Dendritic cell treated with granulocyte-macrophage colony-stimulating factor and Interleukin-4, amounts not matched to agents 40 ng/mL and 50 ng/mL, for 4 days (primary cell): ENCODE results near the gene TTC19.

ENCODE experiments used
- H3K27ac Mint-ChIP-seq: one replicate; pipeline ENCODE4 v1.8.0; 2022; ENCODE audit warnings: mild to moderate bottlenecking, mixed read lengths
- H3K27me3 Mint-ChIP-seq: one replicate; pipeline ENCODE4 v1.8.0; 2022; ENCODE audit warnings: mild to moderate bottlenecking, mixed read lengths
- H3K36me3 Mint-ChIP-seq: one replicate; pipeline ENCODE4 v1.8.0; 2022; ENCODE audit warnings: low read depth, mixed read lengths
- H3K4me1 Mint-ChIP-seq: one replicate; pipeline ENCODE4 v1.8.0; 2022; ENCODE audit warnings: low read depth, mixed read lengths
- H3K4me3 Mint-ChIP-seq: one replicate; pipeline ENCODE4 v1.8.0; 2022; ENCODE audit warnings: mild to moderate bottlenecking, moderate library complexity, mixed read lengths
- H3K9me3 Mint-ChIP-seq: one replicate; pipeline ENCODE4 v1.8.0; 2022; ENCODE audit warnings: mixed read lengths
- intact Hi-C: fragments of 100-400 bp; cut with micrococcal nuclease; formaldehyde crosslinking; loops from one replicate; pipeline ENCODE4 v1.15.0; 2022

Gene TTC19

DNA sequence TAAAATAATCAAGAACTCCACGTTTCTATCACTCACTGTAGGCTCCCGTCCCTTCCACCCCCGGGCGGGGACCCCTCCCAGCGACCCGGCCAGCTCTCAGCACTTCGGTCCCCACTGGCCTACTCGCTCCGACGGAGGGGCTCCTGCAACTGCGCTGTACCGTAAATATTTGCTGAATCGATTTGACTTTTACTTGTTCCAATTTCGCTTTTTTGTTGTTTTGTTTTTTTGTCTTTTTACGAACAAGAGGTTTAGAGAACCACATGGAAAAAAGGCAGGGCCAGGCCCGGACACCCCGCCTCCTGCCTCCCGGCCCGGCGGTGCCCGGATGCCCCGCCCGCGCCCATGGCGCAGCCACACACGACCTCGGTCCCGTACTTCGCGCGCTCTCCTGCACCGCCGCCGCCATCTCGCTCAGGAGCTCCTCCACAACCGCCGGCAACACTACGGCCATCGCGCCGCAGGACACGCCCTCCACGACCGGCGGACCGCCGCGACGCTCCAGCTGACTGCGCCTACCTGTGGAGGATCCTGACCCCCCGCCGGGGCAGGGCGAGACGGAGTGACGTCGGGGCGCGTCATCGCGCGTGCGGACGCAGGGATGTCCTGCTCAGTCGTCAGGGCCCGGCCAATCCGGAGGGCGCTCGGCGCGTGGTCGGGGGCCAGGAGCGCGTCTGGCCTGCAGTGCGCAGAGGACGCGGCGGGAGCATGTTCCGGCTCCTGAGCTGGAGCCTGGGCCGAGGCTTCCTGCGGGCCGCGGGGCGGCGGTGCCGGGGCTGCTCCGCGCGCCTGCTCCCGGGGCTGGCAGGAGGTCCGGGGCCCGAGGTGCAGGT, at the start of gene TTC19, which contains the start of gene ZSWIM7:
Gene TTC19, plus strand, starts transcription at position 684 of the 833 bp plus-strand sequence. Its CDS starts 25 bp downstream, at position 709.
Gene ZSWIM7, minus strand, starts transcription at position 564 of the 833 bp plus-strand sequence. Its CDS starts 110 bp downstream, at position 454.
- peak within 1 kb of the TSS; percentile 92 for H3K27ac Mint-ChIP-seq
- peaks cover 79% of the 10 kb centered on the region for H3K36me3 Mint-ChIP-seq
- intact Hi-C loops = loop anchor here (2.0 to 5.0 kb wide), 3 partner anchors 53 to 737 kb away; no protein-coding TSS in a partner anchor
- H3K4me3 Mint-ChIP-seq = peak within 1 kb of the TSS; percentile 93
- no peaks in the 10 kb centered on the region for H3K9me3 Mint-ChIP-seq
- H3K4me1 Mint-ChIP-seq = peaks cover 52% of the 10 kb centered on the region
- H3K27me3 Mint-ChIP-seq = no peaks in the 10 kb centered on the region

DNA sequence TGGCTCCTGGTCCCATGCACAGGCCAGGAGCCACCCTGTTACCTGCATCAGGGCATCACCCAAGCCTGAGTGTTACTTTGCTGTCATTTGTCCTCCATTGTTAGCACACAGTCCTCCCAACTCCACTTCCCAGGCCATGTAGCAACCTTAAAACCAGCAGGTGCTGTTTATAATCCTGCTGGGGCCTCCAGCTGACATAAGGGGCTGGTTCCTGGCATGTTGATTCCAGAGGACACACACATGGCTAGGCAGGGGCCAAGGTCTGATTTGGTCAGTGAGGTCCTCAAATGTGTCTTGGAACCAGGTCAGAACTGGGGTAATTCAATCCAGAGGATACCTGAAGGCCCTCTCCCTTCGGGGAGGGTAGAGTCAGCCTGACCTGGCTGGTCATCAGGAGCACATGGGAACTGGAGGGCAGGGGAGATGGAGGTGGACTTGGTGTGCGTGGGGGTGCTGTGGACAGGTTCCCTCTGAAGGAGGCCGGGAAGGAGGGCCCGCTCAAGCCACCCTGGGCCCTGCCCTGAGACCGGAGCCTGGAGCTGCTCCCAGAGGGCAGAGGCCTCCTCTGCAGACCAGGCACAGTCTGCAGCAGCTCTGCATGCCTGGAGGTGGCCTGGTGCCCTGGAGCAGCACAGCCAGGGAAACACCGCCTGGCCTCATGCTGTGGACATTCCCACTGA, 48.1 kb upstream of the TTC19 start:
- H3K9me3 Mint-ChIP-seq = no peaks in the 10 kb centered on the region
- H3K4me1 Mint-ChIP-seq = peaks cover 77% of the 10 kb centered on the region
- intact Hi-C loops = no loop called here
- peaks cover 32% of the 10 kb centered on the region for H3K36me3 Mint-ChIP-seq
- H3K27ac Mint-ChIP-seq = no peak overlapping the region
- peaks cover 12% of the 10 kb centered on the region for H3K27me3 Mint-ChIP-seq
- H3K4me3 Mint-ChIP-seq = no peak overlapping the region

DNA sequence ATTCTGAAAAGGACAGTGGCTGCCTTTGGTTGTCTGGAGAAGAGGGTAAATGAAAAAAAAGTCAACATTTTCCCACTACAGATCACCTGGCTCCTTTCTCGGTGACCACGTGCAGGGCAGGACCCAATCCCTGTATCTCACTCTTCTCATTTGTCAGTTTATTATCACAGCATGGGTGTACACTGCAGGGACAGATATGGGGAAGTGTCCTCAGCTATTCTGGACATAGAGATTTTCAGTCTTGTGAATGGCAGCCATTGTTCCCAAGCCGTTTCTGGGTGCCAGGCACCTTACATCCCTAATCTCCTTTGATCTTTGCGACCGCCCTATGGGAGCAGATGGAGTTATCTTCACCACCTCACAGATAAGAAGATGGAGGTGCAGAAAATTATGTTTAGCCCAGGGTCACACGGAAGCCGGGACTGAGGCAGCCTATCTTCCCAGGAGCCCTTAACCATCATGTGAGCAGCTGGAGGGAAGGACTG, 47.5 kb upstream of the TTC19 start:
- intact Hi-C loops = no loop called here
- H3K27me3 Mint-ChIP-seq = peaks cover 18% of the 10 kb centered on the region
- H3K9me3 Mint-ChIP-seq = no peaks in the 10 kb centered on the region

DNA sequence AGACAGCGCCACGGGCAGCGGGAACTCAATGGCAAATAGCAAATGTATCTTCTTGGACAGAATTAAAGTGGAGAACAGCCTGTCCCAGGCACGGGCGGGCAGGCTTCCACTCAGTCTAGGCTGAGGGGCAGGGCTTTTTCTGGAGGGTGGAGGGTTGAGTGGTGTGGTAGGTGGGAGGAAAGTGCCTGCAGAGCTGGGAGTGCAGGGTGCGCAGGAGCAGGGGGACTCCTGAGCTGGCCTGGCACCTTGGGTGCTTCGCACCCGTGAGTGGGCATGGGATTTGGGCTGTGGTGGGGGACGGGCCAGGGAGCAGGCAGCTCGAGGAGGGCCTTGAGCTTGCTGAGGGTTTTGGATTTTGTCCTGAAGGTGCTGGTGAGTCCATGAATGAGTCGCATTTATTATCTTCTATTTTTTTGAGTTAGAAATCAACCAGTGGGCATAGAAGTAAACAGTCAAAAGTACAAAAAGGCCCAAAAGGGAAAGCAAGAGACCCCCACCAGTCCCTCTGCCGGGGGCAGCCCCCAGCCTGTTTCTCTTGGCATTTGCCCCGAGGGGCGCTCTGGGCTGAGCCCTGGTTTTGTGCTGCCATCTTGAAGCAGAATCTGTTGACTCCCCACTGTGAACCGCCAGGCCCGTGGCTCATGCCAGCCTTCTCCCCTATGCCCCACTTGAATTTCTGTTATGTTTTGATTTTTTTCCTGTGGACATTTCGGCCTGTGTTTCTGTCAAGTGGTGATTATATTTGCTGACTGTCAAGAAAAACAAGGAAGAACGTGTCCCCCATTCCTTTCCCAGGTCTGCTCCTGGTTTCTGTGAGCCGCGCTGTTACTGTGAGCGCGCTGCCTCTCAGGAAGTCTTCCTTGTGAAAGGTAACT, 46.5 kb upstream of the TTC19 start:
- intact Hi-C loops = no loop called here
- H3K27ac Mint-ChIP-seq = no peak overlapping the region
- H3K36me3 Mint-ChIP-seq = peaks cover 48% of the 10 kb centered on the region
- no peak overlapping the region for H3K4me3 Mint-ChIP-seq
- no peaks in the 10 kb centered on the region for H3K9me3 Mint-ChIP-seq
- peaks cover 26% of the 10 kb centered on the region for H3K27me3 Mint-ChIP-seq
- peaks cover 77% of the 10 kb centered on the region for H3K4me1 Mint-ChIP-seq

More for the DNA sequence above, 47.5 kb upstream of the TTC19 start:
- H3K27ac Mint-ChIP-seq = no peak overlapping the region
- peaks cover 38% of the 10 kb centered on the region for H3K36me3 Mint-ChIP-seq
- no peak overlapping the region for H3K4me3 Mint-ChIP-seq
- H3K4me1 Mint-ChIP-seq = peaks cover 77% of the 10 kb centered on the region

DNA sequence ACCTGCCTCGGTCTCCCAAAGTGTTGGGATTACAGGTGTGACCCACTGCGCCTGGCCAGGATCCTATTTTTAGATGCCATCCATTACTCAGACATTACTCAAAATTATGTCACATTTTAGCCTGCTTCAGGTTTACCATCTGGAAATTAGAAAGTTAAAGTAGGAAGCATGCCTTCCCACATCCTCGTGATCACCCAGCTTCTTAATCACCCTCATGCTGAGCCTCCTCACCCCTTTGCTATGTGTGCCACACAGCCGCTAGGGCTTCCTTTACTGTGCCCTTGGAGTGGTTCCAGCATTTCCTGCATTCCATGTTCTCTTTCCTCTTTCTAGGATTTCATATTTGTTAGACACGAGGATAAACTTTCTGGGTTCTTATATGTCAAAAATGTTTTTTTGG, 45.4 kb upstream of the TTC19 start:
- Mint-ChIP-seq H3K9me3 (no peaks in the 10 kb centered on the region), H3K27me3 (peaks cover 31% of the 10 kb centered on the region), H3K36me3 (peaks cover 53% of the 10 kb centered on the region), H3K4me1 (peaks cover 81% of the 10 kb centered on the region), H3K27ac (no peak overlapping the region), H3K4me3 (no peak overlapping the region)
- intact Hi-C loops = no loop called here

- H3K9me3 Mint-ChIP-seq = no peaks in the 10 kb centered on the region
- peaks cover 29% of the 10 kb centered on the region for H3K27me3 Mint-ChIP-seq
- no peak overlapping the region for H3K4me3 Mint-ChIP-seq
- intact Hi-C loops = no loop called here
- peaks cover 71% of the 10 kb centered on the region for H3K4me1 Mint-ChIP-seq
- peak overlapping the region; percentile 24 for H3K27ac Mint-ChIP-seq
- peaks cover 39% of the 10 kb centered on the region for H3K36me3 Mint-ChIP-seq
Measured at GRCh38 chr17:15955793-15956541, 43.7 kb upstream of the TTC19 start.

DNA sequence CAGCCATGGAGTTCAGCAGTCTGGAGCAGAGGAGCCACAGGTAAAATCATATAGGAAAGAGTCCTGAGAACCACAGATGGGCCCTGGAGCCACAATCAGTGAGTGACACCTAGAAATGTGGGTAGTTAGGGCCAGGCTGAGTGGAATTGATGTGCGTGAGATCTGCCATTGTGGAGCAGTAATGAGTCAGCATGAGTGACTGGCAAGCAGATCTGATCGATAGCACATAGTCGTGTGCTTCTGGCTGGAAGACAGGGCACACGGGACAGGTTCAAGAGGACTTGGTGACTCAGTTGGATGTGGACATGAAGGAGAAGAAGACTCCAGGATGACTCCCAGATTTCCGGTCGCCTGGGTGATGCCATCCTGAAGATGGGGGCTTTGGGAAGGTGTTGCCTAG, 42.4 kb upstream of the TTC19 start:
- Mint-ChIP-seq H3K36me3 (peaks cover 37% of the 10 kb centered on the region), H3K27me3 (peaks cover 29% of the 10 kb centered on the region), H3K27ac (no peak overlapping the region), H3K9me3 (no peaks in the 10 kb centered on the region), H3K4me1 (peaks cover 62% of the 10 kb centered on the region), H3K4me3 (no peak overlapping the region)
- intact Hi-C loops = no loop called here

DNA sequence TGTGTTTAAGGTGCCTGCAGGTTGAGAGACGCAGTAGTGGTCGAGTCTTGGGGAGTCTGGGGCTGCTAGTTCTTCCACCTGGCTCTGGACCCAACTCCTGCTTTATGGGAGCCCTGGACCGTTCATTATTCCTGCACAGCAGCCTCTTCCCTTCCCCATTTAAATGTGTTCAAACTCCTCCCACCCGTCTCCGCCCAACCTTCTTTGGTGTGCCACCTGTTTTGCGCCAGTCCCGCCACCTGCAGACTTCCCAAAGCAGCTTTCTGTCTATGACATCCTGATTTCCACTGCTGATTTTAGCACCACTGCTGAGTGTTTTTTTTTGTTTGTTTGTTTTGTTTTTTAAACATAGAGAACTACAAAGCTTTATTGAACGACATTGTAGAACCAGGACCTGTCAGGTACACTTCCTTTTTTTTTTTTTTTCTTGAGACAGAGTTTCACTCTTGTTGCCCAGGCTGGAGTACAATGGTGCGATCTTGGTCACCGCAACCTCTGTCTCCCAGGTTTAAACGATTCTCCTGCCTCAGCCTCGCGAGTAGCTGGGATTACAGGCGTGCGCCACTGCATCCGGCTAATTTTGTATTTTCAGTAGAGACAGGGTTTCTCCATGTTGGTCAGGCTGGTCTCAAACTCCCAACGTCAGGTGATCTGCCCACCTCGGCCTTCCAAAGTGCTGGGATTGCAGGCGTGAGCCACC, 41.9 kb upstream of the TTC19 start:
- Mint-ChIP-seq H3K4me3 (no peak overlapping the region), H3K27me3 (peaks cover 27% of the 10 kb centered on the region), H3K27ac (peak overlapping the region; percentile 30), H3K9me3 (no peaks in the 10 kb centered on the region), H3K4me1 (peaks cover 57% of the 10 kb centered on the region), H3K36me3 (peaks cover 32% of the 10 kb centered on the region)
- intact Hi-C loops = no loop called here

DNA sequence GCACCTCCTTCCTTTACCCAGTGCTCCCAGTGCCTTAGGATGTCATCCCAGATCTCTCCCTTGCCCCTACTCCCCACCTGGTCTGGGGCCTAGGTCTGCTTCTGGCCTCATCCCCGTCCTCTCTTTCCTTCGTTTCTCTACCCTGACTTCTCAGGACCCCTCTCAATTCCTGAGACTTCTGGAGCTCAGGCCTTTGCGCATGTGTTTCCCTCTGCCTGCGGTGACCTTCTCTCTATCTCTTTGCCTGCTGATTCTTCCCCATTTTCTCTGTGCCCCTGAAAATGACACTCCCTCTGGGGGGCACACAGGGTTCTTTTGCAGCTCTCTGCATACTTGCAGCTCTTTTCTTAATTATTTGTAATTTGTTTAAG, 41.2 kb upstream of the TTC19 start:
- Mint-ChIP-seq H3K9me3 (no peaks in the 10 kb centered on the region), H3K27me3 (peaks cover 25% of the 10 kb centered on the region), H3K36me3 (peaks cover 25% of the 10 kb centered on the region), H3K4me1 (peaks cover 54% of the 10 kb centered on the region), H3K27ac (peak overlapping the region; percentile 30), H3K4me3 (peak overlapping the region; percentile 37)
- intact Hi-C loops = no loop called here

DNA sequence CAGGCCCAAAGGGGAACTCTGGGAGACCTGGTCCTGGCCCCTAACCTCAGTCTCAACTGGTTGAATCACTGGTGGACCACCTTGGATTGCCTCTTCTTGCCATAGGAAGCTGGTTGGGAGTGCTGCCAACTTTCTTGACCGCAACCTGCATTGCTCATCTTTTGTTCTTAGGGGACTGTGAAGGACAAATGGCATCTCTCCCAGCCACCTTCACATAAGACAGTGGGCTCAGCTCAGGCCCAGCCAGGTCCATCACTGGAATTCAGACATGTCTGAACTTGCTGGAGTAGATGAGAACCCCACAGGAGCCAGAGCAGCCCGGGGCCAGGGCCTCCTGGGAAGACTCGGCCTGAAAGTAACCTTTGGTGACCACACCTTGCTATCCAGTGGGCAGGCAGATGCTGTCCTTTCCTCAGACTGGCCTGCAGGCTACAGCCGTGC, 35.9 kb upstream of the TTC19 start:
- H3K36me3 Mint-ChIP-seq = peaks cover 8% of the 10 kb centered on the region
- H3K27me3 Mint-ChIP-seq = no peaks in the 10 kb centered on the region
- no peak overlapping the region for H3K27ac Mint-ChIP-seq
- H3K9me3 Mint-ChIP-seq = no peaks in the 10 kb centered on the region
- intact Hi-C loops = no loop called here
- H3K4me3 Mint-ChIP-seq = peak overlapping the region; percentile 34
- H3K4me1 Mint-ChIP-seq = peaks cover 48% of the 10 kb centered on the region

DNA sequence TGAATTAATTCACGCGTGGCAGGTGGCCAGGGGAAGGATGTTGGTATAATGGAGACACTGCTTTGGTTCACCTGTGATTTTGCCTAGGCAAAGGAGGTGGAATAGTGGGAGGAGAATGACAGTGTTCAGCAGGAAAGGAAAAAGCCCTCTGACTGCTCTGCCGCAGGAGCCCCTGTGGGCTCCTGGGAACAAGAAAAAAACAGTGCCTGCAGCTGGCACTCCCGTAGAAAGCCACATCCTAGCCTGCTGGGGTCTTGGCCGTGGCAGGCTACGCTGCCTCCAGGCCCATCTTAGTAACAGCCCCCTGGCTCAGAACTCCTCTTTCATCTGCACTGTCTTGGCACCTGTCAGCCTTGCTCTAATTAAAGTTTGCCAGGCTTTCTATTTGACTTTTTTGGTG, 34.1 kb upstream of the TTC19 start:
- peaks cover 43% of the 10 kb centered on the region for H3K4me1 Mint-ChIP-seq
- H3K36me3 Mint-ChIP-seq = peaks cover 21% of the 10 kb centered on the region
- peak overlapping the region; percentile 62 for H3K27ac Mint-ChIP-seq
- intact Hi-C loops = no loop called here
- peaks cover 2% of the 10 kb centered on the region for H3K27me3 Mint-ChIP-seq
- no peaks in the 10 kb centered on the region for H3K9me3 Mint-ChIP-seq
- H3K4me3 Mint-ChIP-seq = no peak overlapping the region

GRCh38 chr17:15966183-15966878, 33.3 kb upstream of the TTC19 start:
- H3K27ac Mint-ChIP-seq = peak overlapping the region; percentile 62

More at GRCh38 chr17:15966183-15966878, 33.3 kb upstream of the TTC19 start:
- intact Hi-C loops = no loop called here
- Mint-ChIP-seq H3K4me3 (peak overlapping the region; percentile 51), H3K27me3 (peaks cover 2% of the 10 kb centered on the region), H3K4me1 (peaks cover 50% of the 10 kb centered on the region), H3K9me3 (no peaks in the 10 kb centered on the region), H3K36me3 (peaks cover 21% of the 10 kb centered on the region)
